ENCODE measurements around the gene LONP2.

Gene LONP2

DNA sequence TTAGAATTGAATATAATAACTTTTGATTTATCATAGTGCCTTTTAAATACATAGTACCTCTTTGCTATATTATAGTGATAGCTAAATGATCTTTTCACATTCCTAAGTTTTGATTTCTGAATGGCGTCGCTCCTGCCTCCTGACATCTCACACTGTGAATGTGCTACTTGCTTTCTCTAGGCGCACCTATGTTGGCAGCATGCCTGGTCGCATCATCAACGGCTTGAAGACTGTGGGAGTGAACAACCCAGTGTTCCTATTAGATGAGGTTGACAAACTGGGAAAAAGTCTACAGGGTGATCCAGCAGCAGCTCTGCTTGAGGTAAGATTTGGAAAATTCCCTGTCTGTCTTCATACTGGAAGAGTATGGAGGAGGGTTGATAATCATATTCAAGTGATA lies 33.1 kb downstream of the LONP2 start:
- no peak for DNase-seq (ENCODE audit: low spot score)
- no peak overlapping the region for H3K4ac ChIP-seq (ENCODE audit: low read length)
- H3K14ac ChIP-seq (ENCODE audit: low read length): no peak overlapping the region
- no peak overlapping the region for H2BK12ac ChIP-seq (ENCODE audit: low read length)
- peaks cover 0 to 6% of the 10 kb centered on the region in 2 donors for H3K4me1 ChIP-seq (ENCODE audit: control insufficient read depth in 2 of 2, insufficient read depth in 1 of 2, low read depth in 1 of 2, low read length in 2 of 2)
- no peak overlapping the region for H3K23ac ChIP-seq (ENCODE audit: low read depth, low read length, poor library complexity)
- no peaks in the 10 kb centered on the region for H3K9me3 ChIP-seq (replicated peaks in 1 of 2; ENCODE audit: control insufficient read depth in 2 of 2, insufficient read depth in 1 of 2, low read depth in 1 of 2, low read length in 2 of 2)
- peaks cover 0 to 80% of the 10 kb centered on the region in 2 donors for H3K36me3 ChIP-seq (replicated peaks in 1 of 2; ENCODE audit: control insufficient read depth in 2 of 2, insufficient read depth in 2 of 2, low read length in 2 of 2)
- H3K9ac ChIP-seq (ENCODE audit: low read depth, low read length, poor library complexity): no peak overlapping the region
- no peak overlapping the region for H3K4me2 ChIP-seq (ENCODE audit: insufficient read depth, low read length, poor library complexity, severe bottlenecking)
- no peak overlapping the region for H3K27ac ChIP-seq (replicated peaks; ENCODE audit: low read length)
- H4K8ac ChIP-seq (ENCODE audit: low read depth, low read length): no peak overlapping the region
- H2AFZ ChIP-seq (ENCODE audit: low read length): no peak overlapping the region
- no peak overlapping the region for H3K18ac ChIP-seq (ENCODE audit: low read length)
- no peak overlapping the region for H3K4me3 ChIP-seq (ENCODE audit: low read length in 2 of 2)
- H4K91ac ChIP-seq (ENCODE audit: low read depth, low read length, poor library complexity): no peak overlapping the region
- no peak overlapping the region for H2BK15ac ChIP-seq (ENCODE audit: low read length)
- no peaks in the 10 kb centered on the region for H3K27me3 ChIP-seq (ENCODE audit: control insufficient read depth in 3 of 3, insufficient read depth in 3 of 3, low read depth in 1 of 3, low read length in 3 of 3)
- H2BK5ac ChIP-seq (ENCODE audit: low read length): no peak overlapping the region
- no CpG with 5 or more reads among the region's 5 CpGs for WGBS, 2 donors (ENCODE audit: extremely low coverage in 2 of 2, insufficient read length in 2 of 2, insufficient replicate concordance in 1 of 2)
- H3K79me1 ChIP-seq (ENCODE audit: low read depth, low read length): no peaks in the 10 kb centered on the region
- H2AK5ac ChIP-seq (ENCODE audit: low read depth, low read length): no peak overlapping the region
- H2BK120ac ChIP-seq (ENCODE audit: low read depth, low read length): no peak overlapping the region

- Histone ChIP-seq H3K27me3 (ENCODE audit: control insufficient read depth in 3 of 3, insufficient read depth in 3 of 3, low read depth in 1 of 3, low read length in 3 of 3) (no peaks in the 10 kb centered on the region), H2BK15ac (ENCODE audit: low read length) (no peak overlapping the region), H2AFZ (ENCODE audit: low read length) (no peak overlapping the region), H2AK5ac (ENCODE audit: low read depth, low read length) (no peak overlapping the region), H3K9me3 (replicated peaks in 1 of 2; ENCODE audit: control insufficient read depth in 2 of 2, insufficient read depth in 1 of 2, low read depth in 1 of 2, low read length in 2 of 2) (no peaks in the 10 kb centered on the region), H2BK5ac (ENCODE audit: low read length) (no peak overlapping the region), H3K4ac (ENCODE audit: low read length) (no peak overlapping the region), H2BK12ac (ENCODE audit: low read length) (no peak overlapping the region), H3K27ac (replicated peaks; ENCODE audit: low read length) (no peak overlapping the region), H3K14ac (ENCODE audit: low read length) (no peak overlapping the region), H3K4me2 (ENCODE audit: insufficient read depth, low read length, poor library complexity, severe bottlenecking) (no peak overlapping the region), H3K4me1 (ENCODE audit: control insufficient read depth in 2 of 2, insufficient read depth in 1 of 2, low read depth in 1 of 2, low read length in 2 of 2) (peaks cover 0 to 2% of the 10 kb centered on the region in 2 donors), H3K9ac (ENCODE audit: low read depth, low read length, poor library complexity) (no peak overlapping the region), H3K4me3 (ENCODE audit: low read length in 2 of 2) (no peak overlapping the region), H4K8ac (ENCODE audit: low read depth, low read length) (no peak overlapping the region), H3K36me3 (replicated peaks in 1 of 2; ENCODE audit: control insufficient read depth in 2 of 2, insufficient read depth in 2 of 2, low read length in 2 of 2) (peaks cover 0 to 82% of the 10 kb centered on the region in 2 donors), H3K79me1 (ENCODE audit: low read depth, low read length) (no peaks in the 10 kb centered on the region), H3K23ac (ENCODE audit: low read depth, low read length, poor library complexity) (no peak overlapping the region), H4K91ac (ENCODE audit: low read depth, low read length, poor library complexity) (no peak overlapping the region), H2BK120ac (ENCODE audit: low read depth, low read length) (no peak overlapping the region), H3K18ac (ENCODE audit: low read length) (no peak overlapping the region)
- no peak for DNase-seq (ENCODE audit: low spot score)
- no CpG with 5 or more reads among the region's 2 CpGs for WGBS, 2 donors (ENCODE audit: extremely low coverage in 2 of 2, insufficient read length in 2 of 2, insufficient replicate concordance in 1 of 2)
Measured at GRCh38 chr16:48279199-48279598, 35.1 kb downstream of the LONP2 start.

GRCh38 chr16:48280546-48280945 lies 36.4 kb downstream of the LONP2 start:
- WGBS, 2 donors (ENCODE audit: extremely low coverage in 2 of 2, insufficient read length in 2 of 2, insufficient replicate concordance in 1 of 2): no CpG with 5 or more reads among the region's 2 CpGs
- H3K18ac ChIP-seq (ENCODE audit: low read length): no peak overlapping the region
- no peaks in the 10 kb centered on the region for H3K27me3 ChIP-seq (ENCODE audit: control insufficient read depth in 3 of 3, insufficient read depth in 3 of 3, low read depth in 1 of 3, low read length in 3 of 3)
- no peak overlapping the region for H2BK12ac ChIP-seq (ENCODE audit: low read length)
- H3K79me1 ChIP-seq (ENCODE audit: low read depth, low read length): no peaks in the 10 kb centered on the region
- H3K9me3 ChIP-seq (replicated peaks in 1 of 2; ENCODE audit: control insufficient read depth in 2 of 2, insufficient read depth in 1 of 2, low read depth in 1 of 2, low read length in 2 of 2): peaks cover 0 to 9% of the 10 kb centered on the region in 2 donors
- H4K8ac ChIP-seq (ENCODE audit: low read depth, low read length): no peak overlapping the region
- H3K23ac ChIP-seq (ENCODE audit: low read depth, low read length, poor library complexity): no peak overlapping the region
- H3K4me1 ChIP-seq (ENCODE audit: control insufficient read depth in 2 of 2, insufficient read depth in 1 of 2, low read depth in 1 of 2, low read length in 2 of 2): peaks cover 0 to 2% of the 10 kb centered on the region in 2 donors
- no peak overlapping the region for H4K91ac ChIP-seq (ENCODE audit: low read depth, low read length, poor library complexity)
- no peak overlapping the region for H3K4me3 ChIP-seq (ENCODE audit: low read length in 2 of 2)
- no peak overlapping the region for H2BK120ac ChIP-seq (ENCODE audit: low read depth, low read length)
- H3K14ac ChIP-seq (ENCODE audit: low read length): no peak overlapping the region
- H2BK15ac ChIP-seq (ENCODE audit: low read length): no peak overlapping the region
- DNase-seq (ENCODE audit: low spot score): no peak
- H3K36me3 ChIP-seq (replicated peaks in 1 of 2; ENCODE audit: control insufficient read depth in 2 of 2, insufficient read depth in 2 of 2, low read length in 2 of 2): peaks cover 0 to 82% of the 10 kb centered on the region in 2 donors
- no peak overlapping the region for H2AK5ac ChIP-seq (ENCODE audit: low read depth, low read length)
- no peak overlapping the region for H3K27ac ChIP-seq (replicated peaks; ENCODE audit: low read length)
- no peak overlapping the region for H3K4ac ChIP-seq (ENCODE audit: low read length)
- H3K9ac ChIP-seq (ENCODE audit: low read depth, low read length, poor library complexity): no peak overlapping the region
- H2BK5ac ChIP-seq (ENCODE audit: low read length): no peak overlapping the region
- no peak overlapping the region for H2AFZ ChIP-seq (ENCODE audit: low read length)
- H3K4me2 ChIP-seq (ENCODE audit: insufficient read depth, low read length, poor library complexity, severe bottlenecking): no peak overlapping the region

DNA sequence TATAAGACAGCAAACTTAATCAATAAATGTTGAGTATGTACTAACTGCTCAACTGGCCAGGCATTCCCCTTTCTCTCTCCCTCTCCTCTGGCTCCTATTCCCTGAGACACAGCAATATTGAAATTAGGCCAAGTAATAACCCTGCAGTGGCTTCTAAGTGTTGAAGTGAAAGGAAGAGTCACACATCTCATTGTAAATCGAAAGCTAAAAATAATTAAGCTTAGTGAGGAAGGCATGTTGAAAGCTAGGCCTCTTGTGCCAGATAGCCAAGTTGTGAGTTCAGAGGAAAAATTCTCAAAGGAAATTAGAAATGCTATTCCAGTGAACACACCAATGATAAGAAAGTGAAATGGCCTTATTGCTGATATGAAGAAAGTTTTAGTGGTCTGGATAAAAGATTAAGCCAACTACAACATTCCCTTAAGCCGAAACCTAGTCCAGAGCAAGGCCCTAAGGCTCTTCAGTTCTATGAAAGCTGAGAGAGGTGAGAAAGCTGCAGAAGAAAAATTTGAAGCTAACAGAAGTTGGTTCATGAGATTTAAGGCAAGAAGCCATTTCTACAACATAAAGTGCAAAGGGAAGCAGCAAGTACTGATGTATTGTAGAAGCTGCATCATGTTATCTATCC lies 38.6 kb downstream of the LONP2 start:
- no peak overlapping the region for H3K27ac ChIP-seq (replicated peaks; ENCODE audit: low read length)
- no peak overlapping the region for H3K4me2 ChIP-seq (ENCODE audit: insufficient read depth, low read length, poor library complexity, severe bottlenecking)
- no peak overlapping the region for H2BK120ac ChIP-seq (ENCODE audit: low read depth, low read length)
- no peak for DNase-seq (ENCODE audit: low spot score)
- no peak overlapping the region for H4K8ac ChIP-seq (ENCODE audit: low read depth, low read length)
- no peak overlapping the region for H3K14ac ChIP-seq (ENCODE audit: low read length)
- H3K4me3 ChIP-seq (ENCODE audit: low read length in 2 of 2): no peak overlapping the region
- no peak overlapping the region for H2BK5ac ChIP-seq (ENCODE audit: low read length)
- H2AK5ac ChIP-seq (ENCODE audit: low read depth, low read length): no peak overlapping the region
- H3K9ac ChIP-seq (ENCODE audit: low read depth, low read length, poor library complexity): no peak overlapping the region
- no peaks in the 10 kb centered on the region for H3K79me1 ChIP-seq (ENCODE audit: low read depth, low read length)
- no peak overlapping the region for H3K18ac ChIP-seq (ENCODE audit: low read length)
- H2BK15ac ChIP-seq (ENCODE audit: low read length): no peak overlapping the region
- no peaks in the 10 kb centered on the region for H3K27me3 ChIP-seq (ENCODE audit: control insufficient read depth in 3 of 3, insufficient read depth in 3 of 3, low read depth in 1 of 3, low read length in 3 of 3)
- peaks cover 0 to 2% of the 10 kb centered on the region in 2 donors for H3K4me1 ChIP-seq (ENCODE audit: control insufficient read depth in 2 of 2, insufficient read depth in 1 of 2, low read depth in 1 of 2, low read length in 2 of 2)
- H3K4ac ChIP-seq (ENCODE audit: low read length): no peak overlapping the region
- no peak overlapping the region for H3K23ac ChIP-seq (ENCODE audit: low read depth, low read length, poor library complexity)
- H4K91ac ChIP-seq (ENCODE audit: low read depth, low read length, poor library complexity): no peak overlapping the region
- no peak overlapping the region for H2BK12ac ChIP-seq (ENCODE audit: low read length)
- H2AFZ ChIP-seq (ENCODE audit: low read length): no peak overlapping the region
- H3K36me3 ChIP-seq (replicated peaks in 1 of 2; ENCODE audit: control insufficient read depth in 2 of 2, insufficient read depth in 2 of 2, low read length in 2 of 2): peaks cover 9 to 85% of the 10 kb centered on the region in 2 donors
- H3K9me3 ChIP-seq (replicated peaks in 1 of 2; ENCODE audit: control insufficient read depth in 2 of 2, insufficient read depth in 1 of 2, low read depth in 1 of 2, low read length in 2 of 2): peaks cover 5 to 29% of the 10 kb centered on the region in 2 donors
- no CpG with 5 or more reads among the region's 2 CpGs for WGBS, 2 donors (ENCODE audit: extremely low coverage in 2 of 2, insufficient read length in 2 of 2, insufficient replicate concordance in 1 of 2)
